ENCODE measurements around the gene GPR152.
"Not testable (repeated sequence)": the region's sequence is repeated elsewhere in the genome, so short reads cannot be mapped to it uniquely, and the experiment has no call there.

The GPR152 gene

GRCh38 chr11:67468056-67468455 lies 15.5 kb upstream of the GPR152 start:
- no peak overlapping the region for H3K27ac ChIP-seq (ENCODE audit: low read length)
- peaks cover 7% of the 10 kb centered on the region for H3K4me1 ChIP-seq (ENCODE audit: control insufficient read depth, low read depth, low read length)
- no peaks in the 10 kb centered on the region for H3K27me3 ChIP-seq (ENCODE audit: control insufficient read depth, insufficient read depth, low read length)
- H3K4me3 ChIP-seq (ENCODE audit: low read length) = peak overlapping the region; percentile 78
- peak overlapping the region; percentile 69 for H3K9ac ChIP-seq (ENCODE audit: low read length)
- H3K9me3 ChIP-seq (ENCODE audit: control insufficient read depth, low read depth, low read length) = no peaks in the 10 kb centered on the region
- H3K36me3 ChIP-seq (ENCODE audit: control insufficient read depth, low read depth, low read length) = no peaks in the 10 kb centered on the region

- Histone ChIP-seq H3K36me3 (ENCODE audit: control insufficient read depth, low read depth, low read length) (no peaks in the 10 kb centered on the region), H3K4me1 (ENCODE audit: control insufficient read depth, low read depth, low read length) (peaks cover 7% of the 10 kb centered on the region), H3K4me3 (ENCODE audit: low read length) (no peak overlapping the region), H3K27ac (ENCODE audit: low read length) (no peak overlapping the region), H3K27me3 (ENCODE audit: control insufficient read depth, insufficient read depth, low read length) (no peaks in the 10 kb centered on the region), H3K9ac (ENCODE audit: low read length) (no peak overlapping the region), H3K9me3 (ENCODE audit: control insufficient read depth, low read depth, low read length) (no peaks in the 10 kb centered on the region)
Measured at GRCh38 chr11:67466962-67467771, 14.6 kb upstream of the GPR152 start.

GRCh38 chr11:67466367-67466766 lies 13.8 kb upstream of the GPR152 start:
- Histone ChIP-seq H3K27me3 (ENCODE audit: control insufficient read depth, insufficient read depth, low read length) (no peaks in the 10 kb centered on the region), H3K27ac (ENCODE audit: low read length) (no peak overlapping the region), H3K4me1 (ENCODE audit: control insufficient read depth, low read depth, low read length) (peaks cover 7% of the 10 kb centered on the region), H3K9ac (ENCODE audit: low read length) (no peak overlapping the region), H3K9me3 (ENCODE audit: control insufficient read depth, low read depth, low read length) (no peaks in the 10 kb centered on the region), H3K4me3 (ENCODE audit: low read length) (no peak overlapping the region), H3K36me3 (ENCODE audit: control insufficient read depth, low read depth, low read length) (no peaks in the 10 kb centered on the region)

- H3K9ac ChIP-seq (ENCODE audit: low read length) = peak overlapping the region; percentile 91
- not testable (repeated sequence) for H3K27me3 ChIP-seq (ENCODE audit: control insufficient read depth, insufficient read depth, low read length); H3K9me3 ChIP-seq (ENCODE audit: control insufficient read depth, low read depth, low read length); H3K4me1 ChIP-seq (ENCODE audit: control insufficient read depth, low read depth, low read length); H3K36me3 ChIP-seq (ENCODE audit: control insufficient read depth, low read depth, low read length)
- H3K27ac ChIP-seq (ENCODE audit: low read length) = peak overlapping the region; percentile 84
- H3K4me3 ChIP-seq (ENCODE audit: low read length) = peak overlapping the region; percentile 86
Measured at GRCh38 chr11:67465530-67465929, 13.0 kb upstream of the GPR152 start.

GRCh38 chr11:67465189-67465510 lies 12.6 kb upstream of the GPR152 start:
- peak overlapping the region; percentile 84 for H3K27ac ChIP-seq (ENCODE audit: low read length)

GRCh38 chr11:67464411-67465188 lies 12.1 kb upstream of the GPR152 start:
- Histone ChIP-seq H3K9ac (ENCODE audit: low read length) (peak overlapping the region; percentile 91), H3K27ac (ENCODE audit: low read length) (peak overlapping the region; percentile 84), H3K4me1 (ENCODE audit: control insufficient read depth, low read depth, low read length) (peaks cover 7% of the 10 kb centered on the region), H3K27me3 (ENCODE audit: control insufficient read depth, insufficient read depth, low read length) (no peaks in the 10 kb centered on the region), H3K36me3 (ENCODE audit: control insufficient read depth, low read depth, low read length) (no peaks in the 10 kb centered on the region), H3K4me3 (ENCODE audit: low read length) (peak overlapping the region; percentile 86), H3K9me3 (ENCODE audit: control insufficient read depth, low read depth, low read length) (no peaks in the 10 kb centered on the region)

More at GRCh38 chr11:67465189-67465510, 12.6 kb upstream of the GPR152 start:
- H3K4me3 ChIP-seq (ENCODE audit: low read length) = peak overlapping the region; percentile 86
- H3K9ac ChIP-seq (ENCODE audit: low read length) = peak overlapping the region; percentile 91
- no peaks in the 10 kb centered on the region for H3K9me3 ChIP-seq (ENCODE audit: control insufficient read depth, low read depth, low read length)
- H3K27me3 ChIP-seq (ENCODE audit: control insufficient read depth, insufficient read depth, low read length) = no peaks in the 10 kb centered on the region
- H3K36me3 ChIP-seq (ENCODE audit: control insufficient read depth, low read depth, low read length) = no peaks in the 10 kb centered on the region
- H3K4me1 ChIP-seq (ENCODE audit: control insufficient read depth, low read depth, low read length) = peaks cover 7% of the 10 kb centered on the region

- no peaks in the 10 kb centered on the region for H3K27me3 ChIP-seq (ENCODE audit: control insufficient read depth, insufficient read depth, low read length)
- H3K4me1 ChIP-seq (ENCODE audit: control insufficient read depth, low read depth, low read length) = peaks cover 7% of the 10 kb centered on the region
- H3K27ac ChIP-seq (ENCODE audit: low read length) = no peak overlapping the region
- H3K9ac ChIP-seq (ENCODE audit: low read length) = no peak overlapping the region
- no peaks in the 10 kb centered on the region for H3K36me3 ChIP-seq (ENCODE audit: control insufficient read depth, low read depth, low read length)
- H3K4me3 ChIP-seq (ENCODE audit: low read length) = peak overlapping the region; percentile 86
- H3K9me3 ChIP-seq (ENCODE audit: control insufficient read depth, low read depth, low read length) = no peaks in the 10 kb centered on the region
Measured at GRCh38 chr11:67463680-67464410, 11.3 kb upstream of the GPR152 start.

- Histone ChIP-seq H3K27ac (ENCODE audit: low read length) (no peak overlapping the region), H3K36me3 (ENCODE audit: control insufficient read depth, low read depth, low read length) (no peaks in the 10 kb centered on the region), H3K27me3 (ENCODE audit: control insufficient read depth, insufficient read depth, low read length) (no peaks in the 10 kb centered on the region), H3K4me3 (ENCODE audit: low read length) (no peak overlapping the region), H3K9ac (ENCODE audit: low read length) (no peak overlapping the region), H3K9me3 (ENCODE audit: control insufficient read depth, low read depth, low read length) (no peaks in the 10 kb centered on the region), H3K4me1 (ENCODE audit: control insufficient read depth, low read depth, low read length) (peaks cover 7% of the 10 kb centered on the region)
Measured at GRCh38 chr11:67463186-67463585, 10.7 kb upstream of the GPR152 start.

- Histone ChIP-seq H3K4me1 (ENCODE audit: control insufficient read depth, low read depth, low read length) (no peaks in the 10 kb centered on the region), H3K9ac (ENCODE audit: low read length) (no peak overlapping the region), H3K36me3 (ENCODE audit: control insufficient read depth, low read depth, low read length) (no peaks in the 10 kb centered on the region), H3K9me3 (ENCODE audit: control insufficient read depth, low read depth, low read length) (no peaks in the 10 kb centered on the region), H3K27me3 (ENCODE audit: control insufficient read depth, insufficient read depth, low read length) (no peaks in the 10 kb centered on the region), H3K4me3 (ENCODE audit: low read length) (no peak overlapping the region), H3K27ac (ENCODE audit: low read length) (no peak overlapping the region)
Measured at GRCh38 chr11:67458266-67458665, 5.7 kb upstream of the GPR152 start.

- no peaks in the 10 kb centered on the region for H3K4me1 ChIP-seq (ENCODE audit: control insufficient read depth, low read depth, low read length)
- no peak overlapping the region for H3K9ac ChIP-seq (ENCODE audit: low read length)
- no peaks in the 10 kb centered on the region for H3K36me3 ChIP-seq (ENCODE audit: control insufficient read depth, low read depth, low read length)
- H3K9me3 ChIP-seq (ENCODE audit: control insufficient read depth, low read depth, low read length) = no peaks in the 10 kb centered on the region
- no peaks in the 10 kb centered on the region for H3K27me3 ChIP-seq (ENCODE audit: control insufficient read depth, insufficient read depth, low read length)
- no peak overlapping the region for H3K4me3 ChIP-seq (ENCODE audit: low read length)
- no peak overlapping the region for H3K27ac ChIP-seq (ENCODE audit: low read length)
Measured at GRCh38 chr11:67457453-67457852, 4.9 kb upstream of the GPR152 start.

- no peak overlapping the region for H3K27ac ChIP-seq (ENCODE audit: low read length)
- H3K36me3 ChIP-seq (ENCODE audit: control insufficient read depth, low read depth, low read length) = no peaks in the 10 kb centered on the region
- no peak overlapping the region for H3K9ac ChIP-seq (ENCODE audit: low read length)
Measured at GRCh38 chr11:67456068-67456705, 3.7 kb upstream of the GPR152 start.

More at GRCh38 chr11:67456068-67456705, 3.7 kb upstream of the GPR152 start:
- no peak overlapping the region for H3K4me3 ChIP-seq (ENCODE audit: low read length)
- no peaks in the 10 kb centered on the region for H3K27me3 ChIP-seq (ENCODE audit: control insufficient read depth, insufficient read depth, low read length)
- no peaks in the 10 kb centered on the region for H3K4me1 ChIP-seq (ENCODE audit: control insufficient read depth, low read depth, low read length)
- no peaks in the 10 kb centered on the region for H3K9me3 ChIP-seq (ENCODE audit: control insufficient read depth, low read depth, low read length)
